Measurements from ENCODE around the gene PKHD1.
"Not testable (repeated sequence)": the region's sequence is repeated elsewhere in the genome, so short reads cannot be mapped to it uniquely, and the experiment has no call there.

Gene PKHD1

DNA sequence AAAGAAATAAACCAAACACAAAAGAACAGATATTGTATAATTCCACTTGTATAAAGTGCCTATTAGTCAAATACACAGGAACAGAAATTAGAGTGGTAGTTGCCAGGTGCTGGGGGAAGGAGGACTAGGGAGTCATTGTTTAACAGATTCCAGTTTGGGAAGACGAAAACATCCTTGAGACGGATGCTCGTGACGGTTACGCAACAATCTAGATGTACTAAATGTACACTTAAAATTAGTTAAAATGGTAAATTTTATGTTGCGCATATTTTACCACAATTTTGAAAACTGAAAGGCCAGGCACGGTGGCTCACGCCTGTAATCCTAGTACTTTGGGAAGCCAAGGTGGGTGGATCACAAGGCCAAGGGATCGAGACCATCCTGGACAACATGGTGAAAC lies 111.0 kb downstream of the PKHD1 start:
- DNase-seq = no peak

DNA sequence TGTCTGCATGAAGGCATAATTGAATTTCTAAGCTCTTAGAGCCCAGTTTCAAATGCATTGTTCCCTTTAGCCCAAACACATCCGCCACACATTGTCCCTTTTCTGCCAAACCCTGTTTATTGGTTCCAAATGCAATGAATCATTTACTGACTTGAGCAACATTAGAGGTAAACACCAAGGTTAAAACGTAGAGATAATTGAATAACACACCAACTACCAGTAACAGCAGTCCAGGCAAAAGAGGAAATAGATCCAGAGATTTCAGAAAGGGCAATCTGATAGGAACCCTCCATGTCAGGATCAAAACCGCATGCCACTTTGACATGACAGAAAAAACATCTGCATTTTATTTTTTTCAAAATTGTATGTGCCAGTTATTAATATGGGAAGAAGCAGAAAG lies 114.8 kb downstream of the PKHD1 start:
- no peak for DNase-seq

DNA sequence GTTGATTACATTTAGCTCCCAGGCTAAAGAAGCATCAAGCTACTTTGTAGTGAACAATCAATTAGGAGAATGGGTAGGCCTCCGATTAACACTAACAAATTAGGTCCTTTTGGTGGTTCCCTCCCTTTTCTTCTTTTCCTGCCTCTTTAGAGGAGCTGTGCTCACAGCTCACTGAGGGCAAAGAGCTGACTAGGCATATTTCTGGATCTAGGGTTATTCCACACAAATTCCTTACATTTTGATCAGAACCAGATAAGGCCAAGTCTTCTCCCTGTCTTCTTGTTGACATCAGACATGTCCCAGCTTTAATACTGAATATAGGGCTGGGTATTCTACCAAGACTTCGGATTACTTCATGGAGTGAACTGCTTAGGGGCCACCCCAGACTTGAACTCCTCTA lies 119.1 kb downstream of the PKHD1 start:
- DNase-seq = no peak

DNA sequence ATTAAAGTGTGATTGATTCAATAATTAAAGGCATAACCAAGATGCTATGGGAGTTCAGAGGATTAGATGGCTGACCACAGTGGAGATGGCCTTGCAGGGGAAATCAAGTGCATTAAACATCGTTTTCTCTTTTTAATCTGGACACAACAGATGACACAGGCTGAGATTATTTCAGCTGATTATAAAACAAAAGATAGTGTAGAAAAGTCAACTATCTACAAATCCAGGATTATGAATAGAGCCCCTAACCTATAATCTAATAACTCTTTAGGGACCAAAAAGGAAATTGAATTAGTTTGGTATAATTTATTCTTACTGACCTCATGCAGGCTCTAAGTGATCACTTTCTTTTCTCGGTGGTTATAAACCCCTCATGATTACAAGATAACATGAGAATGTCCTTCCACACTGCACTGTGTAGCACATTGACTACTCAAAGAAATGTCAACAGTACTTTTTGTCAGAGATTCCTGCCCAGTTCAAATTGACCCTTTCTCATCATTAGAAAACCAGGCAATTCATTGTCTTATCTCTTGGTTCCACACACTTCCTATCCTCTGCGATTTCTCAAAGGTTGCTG lies 122.1 kb downstream of the PKHD1 start:
- no peak for DNase-seq

DNA sequence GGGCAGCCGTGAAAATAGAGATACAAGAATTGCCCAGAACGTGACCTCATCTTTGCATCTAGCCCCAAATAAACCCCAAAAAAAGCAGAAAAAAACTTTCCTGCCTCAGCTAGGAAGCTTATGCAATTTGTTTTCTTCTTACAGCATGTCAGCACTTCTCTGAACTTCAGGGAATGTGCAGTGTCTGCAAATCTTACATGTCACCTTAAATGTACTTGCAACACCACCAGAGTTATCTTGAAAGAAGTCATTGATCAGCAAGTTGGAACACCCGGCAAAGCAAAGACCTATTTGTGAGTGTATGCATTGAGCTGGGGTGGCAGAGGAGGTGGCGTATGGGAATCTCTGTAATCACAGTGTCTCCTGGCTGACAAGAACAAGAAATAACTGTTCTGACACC lies 123.4 kb downstream of the PKHD1 start:
- no peak for DNase-seq

DNA sequence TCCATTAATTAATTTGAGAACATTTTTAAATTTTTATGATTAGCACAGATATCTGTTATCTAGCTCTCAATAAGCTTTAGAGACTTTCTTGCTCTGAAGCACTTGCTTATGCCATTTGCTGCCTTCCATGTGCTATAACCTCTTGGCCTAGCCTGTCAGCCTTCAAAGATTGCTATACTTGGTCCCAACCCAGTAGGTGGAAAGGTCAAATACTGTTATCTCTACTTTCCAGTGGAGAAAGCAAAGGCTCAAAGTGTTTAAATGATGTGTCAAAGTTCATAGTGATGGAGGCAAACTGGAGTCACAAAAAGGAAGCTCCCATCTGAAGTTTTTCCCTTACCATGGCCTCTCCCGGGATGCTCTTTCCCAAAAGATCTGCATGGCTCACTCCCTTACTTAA lies 125.1 kb downstream of the PKHD1 start:
- no peak for DNase-seq

DNA sequence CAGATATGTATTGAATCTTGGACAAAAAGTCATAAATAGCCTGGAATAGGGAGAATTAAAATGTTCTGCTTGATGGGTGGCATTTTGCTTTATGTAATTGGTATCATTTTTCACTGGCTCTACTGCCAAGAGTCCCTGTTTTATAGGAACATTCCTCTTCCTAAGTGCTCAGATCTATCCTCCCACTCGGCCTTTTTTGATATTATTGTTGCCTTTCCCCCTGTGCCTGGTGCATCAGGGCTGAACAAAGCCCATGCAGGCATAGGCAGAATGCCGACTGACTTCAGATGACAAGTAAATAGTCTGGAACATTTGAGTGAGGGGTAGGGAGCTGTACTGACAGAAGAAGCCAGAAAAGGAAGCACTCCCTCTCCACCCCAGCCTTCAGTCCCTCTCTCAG lies 127.0 kb downstream of the PKHD1 start:
- DNase-seq = no peak

DNA sequence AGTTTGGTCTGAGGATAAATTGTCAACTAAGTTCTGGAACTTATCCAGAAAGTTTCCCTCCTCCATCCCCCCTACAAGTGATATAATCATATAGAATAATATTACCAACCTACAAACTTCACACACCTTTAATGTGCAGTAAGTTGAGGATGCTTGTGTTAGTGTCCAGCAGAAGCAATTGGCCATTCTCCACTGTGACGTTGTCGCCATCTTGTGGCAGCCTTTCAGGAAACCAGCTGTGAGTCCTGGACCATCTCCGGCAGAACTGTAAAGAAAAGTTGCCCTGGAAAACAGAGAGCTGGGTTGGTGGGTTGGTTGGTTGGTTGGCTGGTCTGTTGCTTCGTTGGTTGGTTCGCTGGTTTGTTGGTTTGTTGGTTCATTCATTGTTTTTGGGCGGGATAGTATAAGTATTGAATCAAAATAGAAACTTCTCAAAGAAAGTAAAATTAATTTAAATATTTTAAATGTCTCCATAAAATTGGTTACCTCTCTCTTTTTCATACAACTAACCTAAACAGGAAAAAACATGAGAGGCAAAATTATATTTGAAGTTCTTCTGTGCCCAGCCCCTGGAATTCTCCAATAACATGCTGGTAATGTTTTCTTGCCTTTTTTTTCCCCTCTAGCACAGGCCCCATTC lies 127.5 kb downstream of the PKHD1 start:
- peak; percentile 31 to 70 for DNase-seq

DNA sequence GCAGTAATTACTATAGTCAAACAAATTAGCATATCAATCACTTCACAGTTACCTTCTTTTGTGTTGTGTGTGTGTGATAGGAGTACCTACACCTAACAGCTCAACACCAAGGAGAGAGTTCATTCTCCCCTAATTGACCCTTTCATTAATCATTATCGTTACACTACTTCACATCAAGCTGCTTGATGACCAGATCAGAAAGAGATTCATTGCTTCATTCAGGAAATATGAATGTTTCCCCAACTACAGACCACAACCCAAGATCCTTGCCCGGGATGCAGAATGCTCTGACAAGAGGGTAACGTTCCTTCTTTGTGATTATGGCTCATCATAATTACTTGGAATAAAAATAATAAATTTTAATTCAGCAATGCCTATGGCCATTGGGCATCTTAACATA lies 132.7 kb downstream of the PKHD1 start:
- no peak for DNase-seq

DNA sequence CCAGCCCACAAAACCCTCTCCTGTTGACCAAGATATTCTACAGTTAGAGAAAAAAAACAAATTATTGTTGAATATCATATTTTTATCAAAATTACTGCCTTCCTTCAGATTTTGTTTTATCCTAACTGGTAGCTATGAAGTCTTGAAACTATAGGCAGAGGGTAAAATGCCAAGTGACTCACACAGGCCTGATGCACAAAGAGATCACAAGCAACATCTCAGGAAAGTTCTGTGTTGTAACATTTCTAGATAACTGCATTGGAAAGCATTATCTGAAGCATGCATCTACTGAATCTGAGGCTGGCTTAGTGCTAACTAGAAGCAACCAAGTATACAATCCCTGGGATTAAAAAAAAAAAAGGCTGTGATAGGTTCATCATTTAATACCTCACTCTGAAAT lies 134.2 kb downstream of the PKHD1 start:
- DNase-seq = no peak

DNA sequence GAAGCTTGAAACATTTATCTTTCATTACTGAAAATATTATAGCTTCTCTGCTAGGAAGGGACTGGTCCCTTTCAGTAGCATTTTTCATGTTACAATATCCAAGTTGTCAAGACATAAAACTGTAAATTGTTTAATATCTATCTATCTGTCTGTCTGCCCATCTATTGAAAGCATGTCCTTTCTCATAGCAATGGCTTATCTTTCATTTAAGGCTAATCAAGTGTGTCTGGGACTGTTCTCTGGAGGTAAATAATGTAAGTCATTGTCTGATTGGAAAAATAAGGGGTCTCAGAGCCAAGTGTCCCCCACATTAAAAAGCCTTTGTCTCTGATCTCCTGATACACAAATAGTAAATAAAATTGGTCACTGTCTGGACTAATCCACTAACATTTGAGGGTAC lies 135.5 kb downstream of the PKHD1 start:
- no peak for DNase-seq

DNA sequence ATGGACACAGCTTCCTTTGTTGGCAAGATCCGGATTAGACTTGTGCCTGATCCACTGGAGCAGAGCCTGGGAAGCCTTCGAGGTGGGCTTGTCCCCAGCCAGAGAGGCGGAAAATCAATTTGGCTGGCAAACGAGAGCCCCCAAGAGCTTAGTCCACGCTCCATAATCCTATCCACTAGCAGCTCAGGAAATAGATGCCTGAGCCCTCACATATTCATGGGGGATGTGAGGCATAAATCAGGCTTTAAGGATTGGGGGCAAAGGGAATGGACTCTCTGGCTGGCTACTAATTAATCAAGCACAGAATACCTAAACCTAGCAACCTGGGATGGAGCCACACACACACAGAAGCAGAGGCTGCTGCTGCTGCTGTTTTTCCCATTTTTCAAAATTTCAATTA lies 137.9 kb downstream of the PKHD1 start:
- no peak for DNase-seq

DNA sequence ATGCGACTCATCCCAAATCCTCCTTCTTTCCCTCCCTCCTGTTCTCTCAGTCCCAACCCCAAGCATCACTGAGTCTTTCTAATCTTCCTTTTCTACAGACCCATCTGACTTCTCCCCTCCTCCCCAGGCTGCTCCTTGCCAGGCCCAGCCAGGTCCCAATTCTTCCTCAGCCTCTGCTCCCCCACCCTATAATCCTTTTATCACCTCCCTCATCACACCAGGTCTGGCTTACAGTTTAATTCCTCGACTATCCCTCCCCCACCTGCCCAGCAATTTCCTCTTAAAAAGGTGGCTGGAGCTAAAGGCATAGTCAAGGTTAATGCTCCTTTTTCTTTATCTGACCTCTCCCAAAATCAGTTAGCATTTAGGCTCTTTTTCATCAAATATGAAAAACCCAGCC lies 147.7 kb downstream of the PKHD1 start:
- DNase-seq = not testable (repeated sequence)

DNA sequence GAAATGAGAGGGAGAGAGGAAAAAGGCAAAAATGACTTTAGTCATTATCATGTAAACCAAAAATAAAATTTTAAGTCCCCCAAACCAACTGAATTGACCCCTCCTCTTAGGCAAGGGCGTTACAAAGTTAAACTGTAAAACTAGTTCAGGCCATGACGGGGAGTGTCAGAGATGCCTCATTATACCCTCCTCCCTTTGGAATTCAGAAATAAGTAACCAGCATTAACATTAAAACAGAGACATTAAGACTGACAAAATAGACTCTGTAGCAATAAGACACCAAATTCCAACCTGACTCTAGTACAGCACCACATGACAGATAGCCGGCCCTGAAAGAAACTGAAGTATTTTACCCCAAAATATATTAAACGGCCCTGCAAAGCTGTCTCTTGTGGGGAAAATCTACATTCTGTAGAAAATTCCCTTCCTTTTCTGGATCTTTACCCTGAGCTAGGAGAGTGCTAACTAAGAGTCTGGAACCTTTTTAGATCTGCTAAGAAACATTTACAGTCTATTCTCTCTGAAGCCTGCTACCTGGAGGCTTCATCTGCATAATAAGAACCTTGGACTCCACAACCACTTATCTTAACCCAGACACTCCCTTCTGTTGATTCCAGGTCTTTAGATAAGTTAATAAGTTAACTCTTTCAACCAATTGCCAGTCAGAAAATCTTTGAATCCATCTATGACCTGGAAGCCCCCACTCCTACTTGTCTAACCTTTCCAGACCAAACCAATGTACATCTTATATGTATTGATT lies 150.7 kb downstream of the PKHD1 start:
- no peak for DNase-seq

DNA sequence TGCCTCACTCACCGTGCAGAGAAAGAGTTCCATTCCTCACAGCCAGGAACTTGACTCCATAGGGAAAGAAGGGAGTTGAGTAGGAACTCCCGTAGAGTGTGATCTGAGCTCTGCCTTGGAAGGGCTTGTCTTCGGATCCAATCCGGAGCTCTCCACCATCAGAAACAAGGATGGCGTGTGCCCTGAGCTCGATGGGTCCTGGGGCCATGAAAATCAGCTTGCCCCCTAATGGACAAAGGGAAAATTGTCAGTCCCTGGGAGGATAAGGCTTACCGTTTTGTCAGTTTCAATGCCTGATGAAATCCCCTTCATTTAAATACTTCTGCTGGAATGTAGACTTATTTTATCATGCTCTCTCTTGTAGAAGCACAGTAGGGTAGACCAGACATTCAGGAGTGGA lies 153.3 kb downstream of the PKHD1 start:
- DNase-seq = no peak

DNA sequence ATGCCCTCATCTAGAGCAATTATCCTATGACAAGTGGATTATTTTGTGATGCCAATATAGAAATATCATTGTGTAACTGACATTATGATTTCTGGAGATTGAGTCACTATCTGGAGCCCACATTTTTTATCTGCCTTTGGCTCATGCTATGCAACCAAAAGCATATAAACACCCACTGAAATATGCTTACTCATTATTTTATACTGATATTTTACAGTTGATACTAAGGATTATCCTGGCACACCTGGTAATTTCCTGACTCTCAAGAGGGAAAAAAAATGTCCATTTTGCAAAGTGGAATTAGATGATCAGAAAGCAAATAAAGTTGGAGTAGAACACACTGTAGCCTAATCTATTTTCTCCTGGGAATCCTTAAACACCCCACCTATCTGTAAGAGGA lies 154.5 kb downstream of the PKHD1 start:
- no peak for DNase-seq

DNA sequence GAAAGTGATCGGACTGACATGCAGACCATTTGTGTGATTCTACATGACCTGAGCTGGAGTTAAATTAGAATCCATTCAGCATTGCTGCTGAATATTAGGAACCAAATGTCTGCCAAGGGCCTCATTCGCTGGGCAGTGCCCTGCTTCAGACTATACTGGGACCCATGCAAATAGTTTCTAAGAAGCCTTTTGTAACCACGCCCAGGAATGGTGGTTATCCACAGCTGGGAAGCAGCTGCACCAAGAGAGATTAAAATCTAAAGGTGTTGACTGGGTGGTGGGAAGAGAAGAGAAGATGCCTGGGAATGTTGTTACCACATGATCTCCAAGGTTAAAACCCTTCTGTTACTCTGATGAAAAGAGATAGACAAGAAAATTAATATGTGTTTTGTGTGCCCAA lies 156.8 kb downstream of the PKHD1 start:
- no peak for DNase-seq

DNA sequence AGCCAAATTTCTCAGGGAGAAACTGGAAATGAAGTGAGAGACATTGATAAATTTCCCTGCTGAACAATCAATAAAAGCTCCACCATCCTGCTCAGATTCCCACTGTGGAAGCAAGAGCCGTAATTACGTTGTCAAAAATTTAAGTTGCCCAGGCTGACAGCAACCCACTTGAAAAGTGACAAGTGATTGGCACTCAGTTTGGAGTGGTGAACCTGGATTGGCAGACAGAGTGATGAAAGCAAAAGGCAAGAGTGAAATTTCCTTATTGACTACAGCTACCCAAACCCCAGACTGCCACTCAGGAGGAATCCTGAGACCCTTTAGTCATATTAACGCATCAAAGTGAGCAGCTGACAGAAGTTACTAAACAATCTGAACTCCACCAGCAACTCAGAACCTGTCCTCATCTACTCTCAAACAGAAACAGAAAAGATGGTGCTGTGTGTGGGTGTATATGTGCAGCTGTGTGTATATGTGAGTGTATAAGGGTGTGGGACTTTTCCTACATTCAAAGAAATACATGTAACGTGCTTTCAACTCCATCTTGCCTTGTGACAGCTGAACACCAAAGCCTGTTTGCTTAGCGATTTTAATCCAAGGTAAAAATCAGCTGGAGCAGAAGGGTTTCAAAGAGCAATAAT lies 157.4 kb downstream of the PKHD1 start:
- no peak for DNase-seq

DNA sequence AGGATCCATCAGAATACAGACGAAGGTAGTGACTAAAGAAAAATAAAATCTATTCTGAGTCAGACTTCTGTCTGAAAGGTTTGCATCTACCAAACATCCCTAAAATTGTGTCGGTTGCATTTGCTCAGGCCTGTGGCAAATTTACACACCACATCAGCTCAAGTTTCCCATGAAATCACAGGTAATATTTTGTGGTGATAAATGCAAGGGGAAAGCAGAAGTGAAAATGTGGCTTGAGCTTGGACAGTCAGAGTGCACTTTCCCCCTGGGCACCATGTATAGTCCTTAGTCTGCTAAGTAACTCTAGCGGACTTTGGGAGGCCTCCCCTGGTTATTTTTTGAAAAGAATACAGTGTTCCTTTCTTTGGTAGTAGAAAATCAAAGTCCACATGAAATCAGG lies 159.1 kb downstream of the PKHD1 start:
- no peak for DNase-seq

DNA sequence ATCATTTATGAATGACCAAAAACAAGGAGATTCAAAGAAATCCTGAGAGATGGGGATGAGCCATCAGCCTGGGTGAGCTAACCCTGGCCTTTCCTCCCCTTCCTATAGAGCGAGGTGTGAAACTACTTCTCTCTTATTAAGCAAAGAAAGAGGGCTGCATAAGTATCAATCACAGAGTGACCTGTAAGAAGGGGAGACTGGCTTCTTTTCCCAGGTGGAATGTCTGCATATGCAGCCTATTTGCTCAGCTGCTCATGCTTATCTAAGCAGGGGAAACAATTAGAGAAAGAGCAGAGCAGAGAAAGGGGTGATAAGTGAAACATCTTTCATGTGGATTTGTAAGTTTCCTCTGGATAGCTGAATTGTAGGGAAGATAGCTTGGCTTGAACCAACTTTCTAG lies 160.0 kb downstream of the PKHD1 start:
- DNase-seq = no peak

DNA sequence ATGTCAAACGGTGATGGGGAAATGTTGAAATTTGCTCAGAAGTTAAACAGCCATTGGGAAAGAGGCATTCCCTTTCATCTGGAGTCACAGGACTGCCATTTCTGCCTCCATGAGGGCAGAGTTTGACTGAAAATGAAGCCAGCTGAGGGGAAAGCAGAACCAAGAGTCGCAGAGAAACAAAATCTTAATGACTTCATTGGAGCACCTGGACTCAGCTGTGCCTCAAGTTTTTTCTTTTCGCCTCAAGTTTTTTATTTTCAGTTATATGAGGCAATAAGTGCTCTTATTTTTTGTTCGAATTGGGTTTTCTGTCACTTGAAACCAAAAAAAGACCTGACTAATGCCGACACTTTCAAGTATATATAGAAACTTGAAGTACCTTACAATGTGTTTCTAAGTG lies 161.3 kb downstream of the PKHD1 start:
- no peak for DNase-seq

DNA sequence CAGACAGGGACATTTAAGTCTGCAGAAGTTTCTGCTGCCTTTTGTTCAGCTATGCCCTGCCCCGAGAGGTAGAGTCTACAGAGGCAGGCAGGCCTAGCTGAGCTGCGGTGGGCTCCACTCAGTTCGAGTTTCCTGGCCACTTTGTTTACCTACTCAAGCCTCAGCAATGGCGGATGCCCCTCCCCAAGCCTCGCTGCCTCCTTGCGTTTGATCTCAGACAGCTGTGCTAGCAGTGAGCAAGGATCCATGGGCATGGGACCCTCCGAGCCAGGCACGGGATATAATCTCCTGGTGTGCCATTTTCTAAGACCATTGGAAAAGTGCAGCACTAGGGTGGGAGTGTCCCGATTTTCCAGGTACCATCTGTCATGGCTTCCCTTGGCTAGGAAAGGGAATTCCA lies 164.9 kb downstream of the PKHD1 start:
- DNase-seq = not testable (repeated sequence)

DNA sequence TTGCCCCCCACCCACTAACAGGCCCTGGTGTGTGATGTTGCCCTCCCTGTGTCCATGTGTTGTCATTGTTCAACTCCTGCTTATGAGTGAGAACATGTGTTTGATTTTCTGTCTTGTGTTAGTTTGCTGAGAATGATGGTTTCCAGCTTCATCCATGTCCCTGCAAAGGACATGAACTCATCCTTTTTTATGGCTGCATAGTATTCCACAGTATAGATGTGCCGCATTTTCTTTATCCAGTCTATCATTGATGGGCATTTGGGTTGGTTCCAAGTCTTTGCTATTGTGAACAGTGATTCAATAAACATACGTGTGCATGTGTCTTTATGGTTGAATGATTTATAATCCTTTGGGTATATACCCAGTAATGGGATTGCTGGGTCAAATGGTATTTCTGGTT lies 169.1 kb downstream of the PKHD1 start:
- not testable (repeated sequence) for DNase-seq

DNA sequence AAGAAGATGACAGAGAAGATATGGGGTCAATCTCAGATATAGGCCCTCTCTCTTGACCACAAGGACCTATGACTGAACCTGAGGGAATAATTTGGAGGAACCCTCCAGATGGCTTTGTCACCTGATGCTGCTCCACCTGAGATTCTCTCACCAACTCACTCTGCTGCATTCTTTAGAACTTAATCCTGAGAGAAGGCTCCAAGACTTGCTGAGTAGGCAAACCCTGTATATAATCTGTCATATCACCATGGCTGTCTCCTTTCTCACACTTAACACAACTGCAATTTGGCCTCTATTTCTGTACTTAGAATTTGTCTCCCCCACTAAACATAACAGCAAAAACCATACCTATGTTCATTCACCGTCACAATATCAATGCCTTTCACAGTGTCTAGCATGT lies 172.3 kb downstream of the PKHD1 start:
- no peak for DNase-seq

All from inflammatory macrophage treated with lipopolysaccharide for 1 hour (primary cell).